GM18508 (cell line): ENCODE results near the gene NCK2.

ENCODE experiments used
- ATAC-seq: cut with Tn5 transposase; IDR thresholded peaks from one replicate; pipeline ENCODE4 v1.9.1; 2021; ENCODE audit warnings: moderate number of reproducible peaks; ENCODE audit not compliant: insufficient read depth, unreplicated experiment

NCK2 gene

GRCh38 chr2:105865222-105865913, 120.7 kb downstream of the NCK2 start:
- ATAC-seq: no peak

- no peak for ATAC-seq
These were observed 121.8 kb downstream of the NCK2 start for GRCh38 chr2:105866216-105867185.

DNA sequence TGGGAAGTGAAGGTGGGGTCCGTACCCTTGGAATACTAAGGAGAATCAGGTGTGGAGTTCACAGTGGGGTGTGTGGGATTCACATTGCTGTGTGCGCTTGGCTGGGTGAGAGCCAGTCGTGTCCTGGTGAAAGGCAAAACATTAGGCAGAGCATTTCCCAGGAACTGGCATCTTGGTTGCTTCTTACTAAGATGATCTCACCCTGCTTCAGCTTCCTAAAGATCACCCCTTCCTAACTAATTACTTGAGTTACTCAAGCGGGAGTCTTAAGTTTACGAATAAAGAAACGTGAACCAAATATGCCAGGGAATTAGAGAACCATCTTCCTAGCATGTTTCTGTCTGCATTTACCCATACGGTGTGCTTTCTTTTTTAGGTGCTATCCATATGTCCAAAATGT, 122.9 kb downstream of the NCK2 start:
- ATAC-seq: no peak

- no peak for ATAC-seq
These were observed 123.3 kb downstream of the NCK2 start for GRCh38 chr2:105868060-105868459.

DNA sequence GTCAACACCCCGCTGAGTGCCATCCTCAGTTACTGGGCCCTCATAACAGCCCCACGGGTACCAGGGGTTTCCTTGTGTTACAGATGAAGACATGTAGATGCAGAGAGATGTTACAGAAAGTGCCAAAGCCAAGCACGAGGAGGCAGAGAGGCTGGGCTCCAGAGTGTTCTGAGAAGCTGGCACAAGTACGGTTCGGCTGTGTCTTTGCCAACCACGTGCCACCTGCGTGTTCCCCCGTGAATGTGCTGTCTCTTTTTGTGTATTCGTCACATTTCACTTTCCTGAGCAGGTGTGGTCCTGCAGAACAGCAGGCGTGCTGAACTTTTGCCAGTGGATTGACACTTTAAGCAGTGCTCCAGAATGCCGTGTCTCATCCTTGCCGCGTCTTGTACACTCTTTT, 124.6 kb downstream of the NCK2 start:
- no peak for ATAC-seq

- no peak for ATAC-seq
These were observed 125.3 kb downstream of the NCK2 start for GRCh38 chr2:105870062-105870461.

DNA sequence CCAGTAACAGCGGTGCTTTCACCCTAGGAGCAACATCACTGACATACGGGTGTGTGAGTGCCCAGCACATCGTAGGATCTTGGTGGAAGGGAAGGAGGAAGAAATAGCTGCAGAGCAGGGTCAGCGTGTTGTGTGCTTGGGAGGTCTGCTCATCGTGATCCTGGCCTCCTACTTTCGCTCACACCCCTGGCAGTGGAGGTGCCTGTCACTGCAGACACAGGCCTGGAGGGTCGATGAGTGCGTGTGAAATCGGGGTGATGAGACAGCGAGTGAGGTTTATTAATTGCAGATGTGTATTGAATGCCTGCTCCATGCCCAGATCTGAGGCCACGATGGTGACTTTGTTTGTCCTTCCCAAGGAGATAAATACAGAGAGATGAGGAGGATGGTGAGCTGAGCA, 126.1 kb downstream of the NCK2 start:
- ATAC-seq: no peak

GRCh38 chr2:105872142-105872728, 127.5 kb downstream of the NCK2 start:
- ATAC-seq: no peak

GRCh38 chr2:105872830-105873229, 128.1 kb downstream of the NCK2 start:
- no peak for ATAC-seq

DNA sequence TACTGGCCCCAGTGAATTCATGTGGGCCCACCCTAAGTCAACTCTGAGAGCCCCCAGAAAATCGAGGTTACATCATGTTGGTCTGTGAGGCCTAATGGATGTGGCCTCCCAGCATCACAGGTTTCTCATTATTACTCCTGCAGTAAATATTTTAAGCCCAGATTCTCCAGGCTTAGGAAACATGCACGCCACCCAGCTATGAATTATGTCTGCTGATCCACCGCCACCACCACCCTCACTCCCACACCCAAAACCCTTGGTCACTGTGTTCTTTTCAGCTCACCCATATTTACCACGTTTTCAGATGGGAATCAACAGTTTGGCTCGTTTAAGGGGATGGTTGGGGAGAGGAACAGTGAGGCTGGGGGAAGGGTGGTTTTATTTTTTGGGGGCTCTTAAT, 128.6 kb downstream of the NCK2 start:
- ATAC-seq: no peak

- peak; percentile 84 for ATAC-seq
These were observed 129.0 kb downstream of the NCK2 start for GRCh38 chr2:105873721-105874120.

- no peak for ATAC-seq
These were observed 129.8 kb downstream of the NCK2 start for GRCh38 chr2:105874466-105874865.

DNA sequence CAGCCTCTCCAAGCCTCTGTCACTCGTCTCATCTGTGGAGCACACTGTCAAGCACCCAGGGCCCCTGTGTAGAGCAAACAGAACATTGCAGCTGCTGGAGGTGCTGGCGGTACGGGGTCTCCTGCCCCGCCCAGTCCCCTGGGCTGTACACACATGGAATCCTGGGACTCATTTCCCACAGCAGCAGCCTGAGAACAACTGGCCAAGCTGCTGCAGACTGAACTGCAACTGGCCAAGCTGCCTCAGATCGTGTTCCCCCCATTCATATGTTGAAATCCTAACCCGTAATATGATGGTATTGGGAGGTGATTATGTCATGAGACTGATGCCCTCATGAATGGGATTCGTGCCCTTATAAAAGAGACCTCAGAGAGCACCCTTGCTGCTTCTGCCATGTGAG, 130.5 kb downstream of the NCK2 start:
- ATAC-seq: no peak

DNA sequence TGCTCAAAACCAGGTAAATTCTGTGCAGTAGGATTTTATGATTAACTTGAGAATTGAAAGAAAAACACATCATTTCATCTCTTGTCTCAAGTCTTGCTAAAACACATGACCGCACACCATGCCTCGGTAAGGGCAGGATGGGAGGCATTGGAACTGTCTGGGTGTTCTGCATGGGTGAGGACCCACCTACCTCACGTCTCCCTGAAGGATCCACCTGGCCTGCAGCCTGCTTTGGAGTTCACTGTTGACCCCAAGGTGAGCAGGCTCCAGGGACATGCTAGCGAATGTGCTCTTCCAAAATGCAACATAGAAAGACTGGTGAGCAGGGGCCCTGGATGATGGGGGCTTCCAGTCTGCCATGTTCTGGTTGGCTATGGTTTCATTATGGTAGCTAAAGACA, 131.5 kb downstream of the NCK2 start:
- no peak for ATAC-seq

DNA sequence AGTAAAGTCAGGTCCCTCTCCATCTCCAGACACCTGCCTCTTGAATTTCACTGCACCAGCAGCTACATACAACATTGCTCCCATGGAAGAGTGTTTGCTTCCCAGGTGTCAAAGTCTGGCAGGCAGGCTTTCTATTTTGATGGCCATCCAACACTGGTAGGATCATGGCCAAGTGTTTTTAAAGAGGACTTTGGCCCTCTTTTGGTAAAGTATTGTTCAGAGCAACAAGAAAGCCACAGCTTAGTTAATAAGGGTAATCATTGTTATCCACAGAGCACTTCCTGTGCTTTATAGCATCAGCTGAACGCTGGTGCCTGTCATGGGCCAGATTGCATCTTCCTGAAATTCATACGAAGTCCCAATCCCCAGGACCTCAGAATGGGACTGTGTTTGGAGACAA, 133.2 kb downstream of the NCK2 start:
- ATAC-seq: no peak

DNA sequence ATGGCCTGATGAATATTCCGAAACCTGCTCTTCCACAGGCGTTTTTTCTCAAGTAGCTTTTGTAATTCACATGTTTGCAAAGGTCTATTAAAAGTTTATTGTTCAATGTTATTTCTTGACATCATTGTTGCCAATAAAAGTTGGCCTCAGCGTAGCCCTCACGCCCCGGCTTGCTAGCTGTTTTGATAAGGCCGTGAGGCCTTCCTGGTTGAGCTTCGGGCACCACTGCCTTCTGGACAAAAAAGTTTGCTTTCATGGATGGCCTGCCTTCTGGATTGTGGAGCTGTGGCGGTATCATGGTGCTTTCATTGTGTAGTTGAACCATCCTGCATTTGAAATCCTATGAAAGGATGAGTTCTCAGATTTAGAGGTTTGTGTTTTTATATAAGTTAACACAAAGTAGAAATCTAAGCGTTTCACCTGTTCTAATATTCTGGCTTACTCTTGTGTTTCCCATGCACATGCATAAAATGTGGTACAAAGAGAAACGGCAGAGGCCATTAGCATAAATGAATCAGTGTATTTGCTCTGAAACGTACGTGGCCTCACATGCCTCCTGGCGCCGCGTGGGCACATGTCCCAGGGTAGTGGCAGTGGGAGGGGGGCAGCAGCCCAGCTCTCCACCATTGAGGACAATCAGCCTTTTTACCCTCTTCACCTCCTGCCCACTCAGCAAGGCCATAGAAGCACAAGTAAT, 134.5 kb downstream of the NCK2 start:
- no peak for ATAC-seq

DNA sequence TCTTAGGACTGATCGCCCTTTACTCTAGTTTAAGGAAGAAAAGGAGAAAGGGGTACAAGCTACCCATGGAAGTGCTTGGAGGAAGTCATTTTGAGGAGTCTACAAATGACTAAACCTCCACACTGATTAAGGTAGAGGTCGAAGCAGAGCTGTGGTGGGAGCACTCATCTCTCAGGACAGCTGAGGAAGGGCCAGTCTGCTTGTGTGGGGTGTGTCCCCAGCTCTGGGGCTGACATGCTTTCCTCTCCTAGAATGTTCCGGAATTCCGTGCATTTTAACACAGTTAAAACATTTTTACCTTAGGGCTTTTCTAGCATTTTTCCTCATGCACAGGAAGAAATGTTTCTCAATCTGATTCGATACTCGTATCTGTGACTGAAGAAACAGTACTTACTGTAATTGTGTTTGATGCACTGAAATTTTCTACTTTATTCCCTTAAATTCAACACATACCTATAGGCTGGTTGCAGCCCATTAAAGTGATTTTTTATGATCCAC, 135.1 kb downstream of the NCK2 start:
- ATAC-seq: no peak

DNA sequence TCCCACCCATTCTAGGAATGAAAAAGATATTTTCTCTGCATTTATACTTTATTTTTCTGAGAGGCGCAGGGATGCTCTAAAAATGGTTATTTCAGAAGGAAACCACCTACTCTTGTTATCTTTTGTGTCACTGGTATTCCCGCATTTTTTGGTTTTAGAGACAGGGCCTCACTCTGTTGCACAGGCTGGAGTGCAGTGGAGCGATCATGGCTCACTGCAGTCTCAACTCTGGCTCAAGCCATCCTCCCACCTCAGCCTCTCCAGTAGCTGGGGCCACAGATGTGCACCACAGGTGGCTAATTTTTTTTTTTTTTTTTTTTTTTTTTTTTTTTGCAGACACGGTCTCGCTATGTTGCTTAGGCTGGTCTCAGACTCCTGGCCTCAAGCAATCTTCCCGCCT, 135.9 kb downstream of the NCK2 start:
- ATAC-seq: no peak

DNA sequence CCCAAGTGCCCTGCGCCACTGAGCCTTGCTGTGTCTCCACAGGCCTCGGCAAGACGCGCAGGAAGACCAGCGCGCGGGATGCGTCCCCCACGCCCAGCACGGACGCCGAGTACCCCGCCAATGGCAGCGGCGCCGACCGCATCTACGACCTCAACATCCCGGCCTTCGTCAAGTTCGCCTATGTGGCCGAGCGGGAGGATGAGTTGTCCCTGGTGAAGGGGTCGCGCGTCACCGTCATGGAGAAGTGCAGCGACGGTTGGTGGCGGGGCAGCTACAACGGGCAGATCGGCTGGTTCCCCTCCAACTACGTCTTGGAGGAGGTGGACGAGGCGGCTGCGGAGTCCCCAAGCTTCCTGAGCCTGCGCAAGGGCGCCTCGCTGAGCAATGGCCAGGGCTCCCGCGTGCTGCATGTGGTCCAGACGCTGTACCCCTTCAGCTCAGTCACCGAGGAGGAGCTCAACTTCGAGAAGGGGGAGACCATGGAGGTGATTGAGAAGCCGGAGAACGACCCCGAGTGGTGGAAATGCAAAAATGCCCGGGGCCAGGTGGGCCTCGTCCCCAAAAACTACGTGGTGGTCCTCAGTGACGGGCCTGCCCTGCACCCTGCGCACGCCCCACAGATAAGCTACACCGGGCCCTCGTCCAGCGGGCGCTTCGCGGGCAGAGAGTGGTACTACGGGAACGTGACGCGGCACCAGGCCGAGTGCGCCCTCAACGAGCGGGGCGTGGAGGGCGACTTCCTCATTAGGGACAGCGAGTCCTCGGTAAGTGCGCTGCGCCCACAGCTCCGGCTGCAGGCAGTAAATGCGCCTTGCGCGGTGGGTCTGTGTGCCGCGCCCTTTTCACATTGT, 136.8 kb downstream of the NCK2 start:
- ATAC-seq: no peak

DNA sequence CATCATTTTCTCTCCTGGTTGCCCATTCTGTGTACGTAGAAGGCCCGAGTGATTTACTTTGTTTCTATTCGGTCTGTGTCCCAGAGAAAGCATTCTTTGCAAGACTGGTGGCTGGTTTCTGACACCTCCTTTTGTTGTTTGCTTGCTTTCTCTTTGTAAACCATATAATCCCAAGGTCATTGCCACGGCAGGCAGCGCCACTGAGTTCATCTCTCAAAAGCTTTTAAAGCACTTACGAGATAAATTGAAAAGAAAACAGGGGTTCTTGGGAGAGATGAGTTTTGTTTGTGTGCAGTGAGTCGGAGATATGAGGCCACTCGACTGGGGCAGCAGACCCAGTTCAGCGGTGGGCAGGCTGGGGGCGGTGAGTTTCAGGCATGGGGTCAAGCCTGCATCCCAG, 137.6 kb downstream of the NCK2 start:
- no peak for ATAC-seq
